22Rv1 (cell line): ENCODE measurements around the gene HERC3.

ENCODE experiments used
- H3K27ac ChIP-seq: fragments of 450-650 bp; 2 replicates; pipeline ENCODE4 v1.5.1; 2017
- CTCF ChIP-seq: fragments of 450-650 bp; IDR thresholded peaks from 2 replicates; pipeline ENCODE4 v1.5.1; 2017; ENCODE audit warnings: mild to moderate bottlenecking
- ZFX ChIP-seq: fragments of 450-650 bp; IDR thresholded peaks from 2 replicates; pipeline ENCODE4 v1.6.1; 2017; ENCODE audit warnings: antibody characterized with exemption, borderline replicate concordance

The HERC3 gene

GRCh38 chr4:88582493-88582892 lies 9.8 kb upstream of the HERC3 start:
- H3K27ac ChIP-seq, result no peak overlapping the region
- no peak for TF ChIP-seq ZFX
- no peak for TF ChIP-seq CTCF

GRCh38 chr4:88583631-88584470 lies 8.4 kb upstream of the HERC3 start:
- TF ChIP-seq ZFX (no peak), CTCF (no peak)
- H3K27ac ChIP-seq, result no peak overlapping the region

GRCh38 chr4:88584471-88584900 lies 7.8 kb upstream of the HERC3 start:
- H3K27ac ChIP-seq, result no peak overlapping the region

GRCh38 chr4:88585917-88586316 lies 6.4 kb upstream of the HERC3 start:
- no peak overlapping the region for H3K27ac ChIP-seq
- no peak for TF ChIP-seq CTCF

More at GRCh38 chr4:88584471-88584900, 7.8 kb upstream of the HERC3 start:
- TF ChIP-seq CTCF, result no peak
- TF ChIP-seq ZFX, result no peak

GRCh38 chr4:88587306-88587705 lies 5.0 kb upstream of the HERC3 start:
- no peak for TF ChIP-seq ZFX
- no peak for TF ChIP-seq CTCF
- no peak overlapping the region for H3K27ac ChIP-seq

- TF ChIP-seq CTCF, result no peak
- TF ChIP-seq ZFX, result no peak
- peak overlapping the region; percentile 68 for H3K27ac ChIP-seq
Measured at GRCh38 chr4:88592600-88593448, 544 bp downstream of the HERC3 start.
